Hematopoietic multipotent progenitor cell treated with erythropoietin and hydrocortisone succinate and interleukin-3 and kit ligand, for 8 days (in vitro differentiated cells): ENCODE data around the gene ATP10A.
"Not testable (repeated sequence)": the region's sequence is repeated elsewhere in the genome, so short reads cannot be mapped to it uniquely, and the experiment has no call there.

Experiments used
- DNase-seq: peaks from one replicate; pipeline ENCODE4 v3.0.0-alpha.2; 2015

Gene ATP10A

DNA sequence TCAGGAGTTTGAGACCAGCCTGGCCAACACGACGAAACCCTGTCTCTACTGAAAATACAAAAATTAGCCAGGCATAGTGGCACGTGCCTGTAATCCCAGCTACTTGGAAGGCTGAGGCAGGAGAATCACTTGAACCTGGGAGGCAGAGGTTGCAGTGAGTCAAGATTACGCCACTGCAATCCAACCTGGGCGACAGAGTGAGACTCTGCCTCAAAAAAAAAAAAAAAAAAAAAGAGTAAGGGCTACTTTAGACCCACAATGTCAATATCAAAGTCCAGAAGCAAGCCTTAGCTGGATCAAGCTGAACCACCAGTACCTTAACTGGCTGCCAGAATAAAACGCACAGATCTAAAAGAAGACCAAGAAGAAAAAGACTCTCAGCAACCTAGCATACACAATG is 17.8 kb upstream of the ATP10A start:
- DNase-seq, result not testable (repeated sequence)

DNA sequence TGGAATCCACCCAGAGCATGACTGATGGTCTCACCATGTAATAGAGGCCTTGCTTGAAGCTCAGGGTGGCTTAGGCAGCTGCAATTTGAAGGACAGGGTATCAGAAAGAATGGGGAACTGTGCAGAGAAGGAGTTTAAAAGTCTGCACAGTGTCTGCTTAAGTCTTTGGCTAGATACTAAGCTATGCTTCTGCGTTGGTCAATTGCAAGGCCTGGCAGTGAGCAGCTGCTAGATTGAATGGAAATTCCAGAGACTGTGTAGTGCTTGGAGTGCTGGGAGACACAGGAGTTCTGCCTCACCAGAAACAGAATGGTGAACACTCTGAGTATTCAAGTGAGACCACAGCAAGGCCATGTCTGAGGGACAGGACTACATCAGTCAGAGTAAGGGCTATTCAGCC is 17.3 kb upstream of the ATP10A start:
- no peak for DNase-seq

DNA sequence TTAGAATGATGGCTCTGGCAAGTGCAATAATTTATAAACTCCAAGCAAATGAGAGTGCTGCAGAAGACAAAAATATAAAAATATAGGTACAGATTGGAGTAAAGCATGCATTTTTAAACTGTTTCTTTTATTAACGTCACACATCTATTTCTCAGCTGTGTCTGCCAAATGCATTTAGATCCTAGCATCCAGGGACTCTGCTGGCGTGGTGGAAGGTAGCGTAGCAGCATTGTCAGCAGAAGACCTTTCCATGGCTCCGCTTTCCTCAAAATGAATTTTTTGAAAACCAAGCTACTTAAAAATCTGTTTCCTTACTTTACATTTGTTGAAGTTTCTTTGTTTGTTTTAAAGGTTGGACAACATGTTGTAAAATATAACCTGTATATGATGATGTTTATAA is 16.3 kb upstream of the ATP10A start:
- DNase-seq, result no peak

DNA sequence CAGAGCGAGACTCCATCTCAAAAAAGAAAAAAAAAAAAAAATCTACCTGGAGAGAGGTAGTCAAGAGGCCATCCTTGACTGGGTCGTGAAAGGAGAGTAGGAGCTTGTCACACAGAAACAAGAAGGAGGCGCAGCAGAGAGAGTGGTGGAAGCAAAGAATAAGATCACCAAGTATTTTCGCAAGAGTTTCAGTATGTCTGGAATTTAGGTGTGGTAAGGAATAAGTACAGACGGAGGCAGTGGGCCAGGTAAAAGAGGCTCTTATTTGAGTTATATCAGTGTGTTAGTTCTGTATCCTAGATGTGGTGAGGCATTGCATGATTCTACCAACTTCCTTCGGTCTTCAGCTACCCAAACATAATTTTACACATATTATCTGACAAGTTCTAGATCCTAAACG is 14.6 kb upstream of the ATP10A start:
- no peak for DNase-seq

DNA sequence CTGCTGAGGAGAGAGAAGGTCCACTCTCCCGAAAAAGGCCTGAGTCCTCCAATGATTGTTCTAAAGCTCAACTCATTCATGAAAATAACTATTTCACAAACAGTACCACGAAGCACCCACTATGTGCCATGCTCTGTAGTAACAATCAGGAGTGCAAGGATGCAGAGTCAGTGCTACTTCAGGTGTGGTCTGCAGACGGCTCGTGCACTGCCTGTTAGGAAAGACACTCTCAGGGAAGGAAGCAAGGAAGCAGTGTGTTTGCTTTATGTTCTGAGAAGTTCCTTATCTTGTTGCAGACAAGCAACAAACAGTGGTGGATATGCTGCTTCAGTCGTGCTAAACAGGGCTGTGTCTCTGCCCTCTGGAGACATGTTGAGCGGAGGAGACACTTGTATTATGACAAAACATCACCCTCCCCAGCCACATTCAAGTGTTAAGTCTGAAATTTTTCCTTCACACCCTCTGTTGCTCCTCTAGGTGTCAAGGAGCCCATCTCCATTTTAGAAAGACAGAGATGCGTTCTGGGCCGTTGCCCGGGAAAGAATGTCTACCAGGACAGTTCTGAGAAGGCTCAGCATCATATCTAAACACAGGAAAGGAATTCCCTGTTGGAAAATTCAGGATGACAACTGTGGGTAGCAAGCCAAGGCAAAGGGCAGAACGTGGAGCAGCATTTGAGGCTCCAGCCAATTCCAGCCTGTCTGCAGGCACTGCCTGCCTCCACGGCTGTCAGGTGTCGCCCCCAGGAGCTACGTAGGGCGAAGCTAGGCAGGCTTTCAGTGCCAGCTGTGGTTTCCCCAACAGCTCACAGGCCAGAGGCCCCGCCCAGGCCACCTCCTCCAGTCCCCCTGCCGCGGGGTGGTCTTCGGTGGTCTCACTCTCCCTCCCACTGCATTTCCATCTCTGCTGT is 13.4 kb upstream of the ATP10A start:
- DNase-seq, result no peak

DNA sequence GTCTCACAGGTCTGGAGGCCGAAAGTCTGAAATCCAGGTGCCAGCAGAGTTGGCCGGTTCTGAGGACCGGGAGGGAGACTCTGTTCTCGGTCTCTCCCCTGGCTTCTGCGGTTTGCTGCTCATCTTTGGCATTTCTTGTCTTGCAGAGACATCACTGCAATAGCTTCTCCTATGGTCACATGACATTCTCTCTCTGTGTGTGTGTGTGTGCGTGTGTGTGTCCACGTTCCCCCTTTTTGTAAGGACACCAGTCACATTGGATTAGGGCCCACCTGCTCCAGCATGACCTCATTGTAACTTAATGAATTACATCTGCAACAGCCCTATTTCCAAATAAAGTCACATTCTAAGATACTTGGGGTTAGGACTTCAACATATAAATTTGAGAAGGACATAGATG is 12.4 kb upstream of the ATP10A start:
- no peak for DNase-seq

DNA sequence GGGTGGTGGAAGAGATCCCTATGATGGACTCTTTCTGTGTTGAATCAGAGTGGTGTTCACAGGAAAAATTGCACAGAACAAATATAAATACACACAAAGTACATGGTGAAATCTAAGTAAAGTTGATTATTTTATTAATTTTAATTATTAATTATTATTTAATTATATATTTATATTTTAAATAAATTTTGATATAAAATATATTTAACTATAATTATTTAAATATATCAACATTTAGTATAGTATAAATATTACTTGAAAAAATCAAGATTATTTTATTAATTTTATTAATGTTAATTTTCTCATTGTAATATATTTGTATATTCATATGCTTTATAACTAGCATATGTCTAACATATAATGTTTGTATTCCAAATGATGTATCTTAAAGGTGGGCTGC is 11.3 kb upstream of the ATP10A start:
- DNase-seq, result no peak

DNA sequence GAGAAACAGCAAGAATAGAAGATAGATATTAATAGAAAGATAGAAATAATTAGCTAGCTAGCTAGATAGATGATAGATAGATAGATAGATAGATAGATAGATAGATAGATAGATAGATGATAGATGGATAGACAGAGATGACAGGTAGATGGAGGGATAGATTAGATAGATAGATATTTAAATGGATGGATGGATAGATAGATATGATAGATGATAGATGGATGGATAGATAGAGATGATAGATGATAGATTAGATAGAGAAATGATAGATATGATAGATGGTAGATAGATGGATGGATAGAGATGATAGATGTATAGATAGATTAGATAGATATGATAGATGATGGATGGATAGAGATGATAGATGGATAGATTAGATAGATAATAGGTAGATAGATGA is 8.3 kb upstream of the ATP10A start:
- DNase-seq, result no peak

DNA sequence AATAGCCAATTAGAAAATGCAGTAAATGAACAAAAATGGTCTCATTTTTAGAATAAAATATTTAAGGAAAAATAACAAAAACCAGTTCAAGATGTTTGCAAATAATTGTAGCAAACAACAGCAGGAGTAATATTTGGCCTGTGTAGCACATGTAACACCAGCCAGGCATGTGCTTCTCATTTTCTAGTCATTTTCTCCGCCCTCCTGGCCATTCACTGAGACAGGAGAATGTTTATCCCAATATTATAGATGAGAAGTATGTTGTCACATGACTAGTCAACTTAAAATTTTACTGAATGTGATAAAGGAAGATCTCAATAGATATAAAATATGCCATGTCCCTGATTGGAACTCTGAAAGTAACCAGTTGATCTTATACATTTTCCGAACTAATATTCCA is 7.8 kb upstream of the ATP10A start:
- DNase-seq, result no peak

DNA sequence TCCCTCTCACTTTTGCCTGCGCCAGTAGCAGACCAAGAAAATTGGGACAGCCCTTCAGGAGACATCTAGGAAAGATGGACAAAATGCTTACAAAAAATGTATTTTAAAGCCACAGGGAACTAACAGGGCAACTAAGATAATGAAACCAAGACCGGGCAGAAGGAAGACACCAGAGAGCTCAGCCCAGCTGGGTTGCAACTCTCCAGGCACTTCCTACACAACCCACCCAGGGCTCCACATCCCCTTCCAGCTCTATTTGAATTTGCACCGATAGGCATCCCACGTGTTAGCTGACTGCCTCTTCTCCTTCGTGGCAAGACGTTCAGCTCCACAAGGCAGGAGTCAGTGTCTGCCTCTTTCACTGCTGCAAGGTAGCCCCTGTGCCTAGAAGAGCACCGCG is 6.6 kb upstream of the ATP10A start:
- no peak for DNase-seq

DNA sequence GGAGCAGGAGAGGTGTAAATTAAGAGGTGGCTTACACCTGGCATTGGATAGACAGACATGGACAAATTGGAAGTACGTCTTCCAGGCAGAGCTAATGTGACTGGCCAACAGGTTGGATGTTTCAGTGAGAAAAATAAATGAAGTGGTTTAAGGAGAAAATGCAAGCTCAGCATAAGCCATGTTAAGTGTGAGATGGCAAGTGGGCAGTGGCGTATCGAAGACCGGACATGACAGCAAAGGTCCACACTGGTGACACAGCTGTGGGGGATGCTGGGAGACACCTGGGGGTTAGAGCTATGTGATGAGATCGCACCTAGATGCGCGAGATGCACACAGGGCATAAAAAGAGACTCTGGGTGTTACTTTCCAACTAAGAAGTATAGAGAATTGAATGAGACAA is 3.7 kb upstream of the ATP10A start:
- DNase-seq, result no peak

DNA sequence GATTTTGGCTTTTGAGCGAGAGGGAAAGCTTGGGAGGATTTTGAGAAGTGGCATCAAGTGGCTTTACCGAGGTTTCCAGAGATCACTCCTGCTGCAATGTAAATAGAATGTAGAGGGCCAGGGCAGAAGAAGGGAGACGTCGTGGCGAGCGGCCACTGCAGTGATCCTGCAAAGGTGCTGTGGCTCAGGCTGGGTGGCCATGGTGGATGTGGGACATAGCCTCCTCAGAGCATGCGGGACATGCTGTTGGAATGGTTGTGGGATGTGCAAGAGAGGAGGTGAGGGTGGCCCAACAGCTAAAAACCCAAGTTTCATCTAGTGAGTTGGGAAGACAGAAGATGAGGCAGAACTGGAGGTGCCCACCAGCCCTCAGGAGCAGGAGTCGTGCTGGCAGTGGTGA is 3.1 kb upstream of the ATP10A start:
- no peak for DNase-seq

DNA sequence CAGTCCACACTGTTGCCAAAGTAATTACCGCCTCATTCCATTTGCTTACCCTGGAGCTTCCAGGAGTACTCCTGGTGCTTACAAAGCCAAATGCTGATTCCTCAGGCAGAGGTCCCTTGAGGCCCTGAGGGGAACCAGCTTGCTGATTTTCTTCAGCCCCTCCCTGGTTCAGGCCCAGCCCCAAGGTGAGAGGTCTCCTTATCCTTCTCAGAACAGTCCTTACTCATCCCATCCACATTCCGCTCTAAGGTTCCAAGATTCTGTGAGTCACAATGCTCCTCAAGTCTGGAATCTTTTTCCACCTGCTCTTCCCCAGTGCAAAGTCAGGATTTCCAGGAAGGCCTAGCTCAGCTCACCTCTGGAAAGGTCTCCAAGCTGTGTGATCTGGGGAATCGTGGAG is 1.8 kb upstream of the ATP10A start:
- DNase-seq, result no peak

DNA sequence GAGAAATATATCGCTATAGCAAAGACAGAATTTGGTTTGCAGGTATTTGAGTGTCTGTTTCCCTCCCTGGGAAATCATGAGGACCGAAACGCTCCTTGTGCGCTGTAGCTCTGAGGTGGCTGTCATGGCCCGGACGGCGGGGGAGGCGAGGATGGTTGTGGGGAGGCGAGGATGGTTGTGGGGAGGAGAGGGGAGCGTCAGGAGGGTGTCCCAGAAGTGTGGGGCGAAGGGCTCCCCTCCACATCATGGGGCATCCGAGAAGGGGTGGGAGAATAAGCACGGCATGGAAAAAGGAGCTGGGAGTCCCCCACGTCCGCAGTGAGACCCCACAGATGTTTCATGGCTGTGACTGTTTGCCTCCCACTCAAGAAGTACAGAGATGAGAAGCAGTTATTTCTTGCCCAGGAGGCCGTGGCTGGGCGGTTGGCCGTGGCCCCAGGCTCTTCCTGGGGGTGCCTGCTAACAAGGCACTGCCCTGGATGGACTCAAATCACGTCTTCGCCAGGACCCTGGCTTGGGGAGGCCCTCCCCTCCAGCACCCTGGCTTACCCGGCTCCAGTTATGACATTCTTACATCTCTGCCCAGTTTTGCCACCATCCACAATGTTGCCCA is 947 bp upstream of the ATP10A start:
- no peak for DNase-seq

DNA sequence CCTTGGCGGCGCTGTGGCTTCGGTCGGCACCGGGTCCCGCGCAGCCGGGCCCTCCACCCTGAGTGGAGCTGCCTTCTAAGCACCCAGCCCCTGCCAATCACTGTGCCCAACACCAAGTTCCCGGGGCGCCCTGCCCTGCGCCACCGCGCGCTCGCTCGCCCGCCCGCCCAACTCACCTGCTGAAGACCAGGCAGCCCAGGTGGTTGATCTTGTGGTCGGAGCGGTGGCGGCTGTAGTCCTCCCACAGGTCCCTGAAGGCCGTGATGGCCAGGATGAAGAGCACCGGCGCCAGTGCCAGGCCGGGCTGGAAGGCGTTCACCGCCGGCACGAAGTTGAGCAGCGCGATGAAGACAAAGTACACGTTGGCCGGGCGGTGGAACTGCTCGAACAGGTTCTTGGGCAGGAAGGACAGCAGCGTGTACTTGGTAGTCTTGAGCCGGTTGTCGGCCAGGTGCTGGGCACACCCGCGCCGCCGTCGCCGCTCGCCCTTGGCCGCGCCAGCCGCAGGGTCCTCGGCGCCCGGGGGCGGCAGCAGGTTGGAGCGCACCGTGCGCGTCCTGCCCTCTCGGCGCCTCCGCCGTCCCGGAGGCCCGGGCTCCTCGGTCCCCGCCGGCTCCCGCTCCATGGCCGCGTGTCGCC is 536 bp downstream of the ATP10A start:
- DNase-seq, result no peak

DNA sequence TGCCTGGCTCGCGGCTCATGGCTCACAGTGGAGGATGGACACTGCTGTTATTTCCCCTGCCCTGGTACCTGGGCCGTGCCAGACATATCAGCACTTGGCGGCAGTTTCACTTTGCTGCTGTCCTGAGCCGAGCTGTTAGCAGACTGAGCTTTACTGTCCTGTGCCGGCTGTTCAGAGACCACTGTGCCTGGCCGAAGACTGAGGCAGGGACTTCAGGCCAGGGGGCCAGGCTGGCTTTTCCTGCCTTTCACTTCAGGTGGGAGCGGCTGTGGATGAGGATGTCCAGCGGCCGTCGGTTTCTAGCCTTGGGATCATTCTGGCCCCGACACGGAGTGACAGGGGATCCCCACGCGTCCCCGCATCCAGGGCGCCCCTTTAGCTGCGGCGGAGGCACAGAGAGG is 1.1 kb downstream of the ATP10A start:
- no peak for DNase-seq

DNA sequence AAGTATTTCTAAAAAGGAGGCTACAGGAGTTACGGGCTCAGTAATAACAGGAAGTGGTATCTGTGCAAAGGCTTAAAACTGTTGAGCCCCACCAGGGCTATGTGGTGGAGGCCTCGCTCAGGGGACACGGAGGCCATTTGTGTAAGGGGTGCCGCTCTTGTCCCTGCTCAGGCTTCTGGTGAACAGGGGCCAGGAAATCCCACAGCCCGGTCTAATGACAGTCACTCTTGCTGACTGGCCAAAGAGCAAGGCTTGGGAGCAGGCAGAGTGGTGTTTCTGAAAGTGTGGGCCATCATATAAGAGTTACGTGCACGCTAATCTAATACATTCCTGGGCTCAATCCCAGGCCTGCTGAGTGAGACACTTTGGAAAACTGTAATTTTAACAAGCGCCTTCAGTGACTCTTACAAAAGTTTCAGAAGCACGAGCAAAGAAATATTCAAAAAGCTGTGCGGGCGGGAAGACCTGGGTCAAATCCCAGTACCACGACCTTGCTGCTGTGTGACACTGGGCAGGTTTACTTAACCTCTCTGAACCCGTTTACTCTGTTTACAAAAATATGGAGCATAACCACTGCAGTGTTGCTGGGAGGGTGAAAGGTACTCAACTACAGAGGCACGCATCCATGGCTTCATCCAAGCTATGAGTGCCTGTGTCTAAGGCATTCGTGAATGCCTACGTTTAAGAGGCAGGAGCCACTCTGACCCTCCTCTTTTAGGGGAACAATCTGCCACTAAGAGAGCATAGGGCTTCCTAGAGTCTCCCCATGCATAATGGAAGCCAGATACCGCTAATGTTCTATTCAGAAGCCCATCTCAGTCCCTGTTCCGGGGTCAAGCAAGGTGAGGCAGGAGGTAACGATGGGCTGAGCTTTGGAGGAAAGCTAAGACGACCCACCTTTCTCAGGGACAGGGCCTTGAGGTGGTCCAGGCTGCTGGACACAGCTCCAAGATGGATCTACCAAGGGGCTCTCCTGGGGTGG is 2.0 kb downstream of the ATP10A start:
- DNase-seq, result no peak

DNA sequence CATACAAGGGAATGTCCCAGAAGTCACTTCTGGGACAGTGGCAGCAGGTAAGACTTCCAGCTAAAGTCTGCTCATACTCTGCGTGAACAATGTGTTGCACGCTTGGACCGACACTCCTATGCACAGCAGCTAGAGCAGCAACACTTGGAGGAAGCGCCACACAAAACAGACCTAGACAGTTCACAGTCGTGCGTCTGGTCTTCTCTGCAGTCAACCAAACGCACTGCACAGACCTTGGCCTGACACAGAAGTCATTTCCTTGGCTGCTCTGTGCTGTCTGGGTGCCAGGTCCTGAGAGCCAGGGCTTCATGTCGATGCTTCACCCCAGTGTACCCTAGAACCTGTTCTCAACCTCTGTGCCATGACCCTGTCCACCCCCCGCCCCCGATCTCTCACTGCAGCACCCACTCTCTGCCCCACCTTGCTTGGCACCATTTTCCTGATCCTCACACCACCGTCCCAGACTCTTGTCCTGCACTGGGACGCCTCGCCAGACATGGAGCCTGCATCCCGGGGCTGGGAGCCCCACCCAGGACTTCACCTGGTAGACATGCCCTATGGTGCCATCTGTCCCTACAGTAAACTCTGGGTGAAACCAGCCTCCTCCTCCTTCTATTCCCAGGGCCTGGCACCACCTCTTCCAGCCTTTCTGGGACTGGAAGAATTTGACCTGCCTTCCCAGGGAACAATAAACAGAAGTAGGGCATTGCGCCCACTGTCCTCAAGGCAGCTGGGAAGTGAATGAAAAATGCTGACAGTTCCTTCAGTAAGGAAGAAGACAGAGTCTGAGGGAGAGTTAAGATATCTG is 3.1 kb downstream of the ATP10A start:
- no peak for DNase-seq

DNA sequence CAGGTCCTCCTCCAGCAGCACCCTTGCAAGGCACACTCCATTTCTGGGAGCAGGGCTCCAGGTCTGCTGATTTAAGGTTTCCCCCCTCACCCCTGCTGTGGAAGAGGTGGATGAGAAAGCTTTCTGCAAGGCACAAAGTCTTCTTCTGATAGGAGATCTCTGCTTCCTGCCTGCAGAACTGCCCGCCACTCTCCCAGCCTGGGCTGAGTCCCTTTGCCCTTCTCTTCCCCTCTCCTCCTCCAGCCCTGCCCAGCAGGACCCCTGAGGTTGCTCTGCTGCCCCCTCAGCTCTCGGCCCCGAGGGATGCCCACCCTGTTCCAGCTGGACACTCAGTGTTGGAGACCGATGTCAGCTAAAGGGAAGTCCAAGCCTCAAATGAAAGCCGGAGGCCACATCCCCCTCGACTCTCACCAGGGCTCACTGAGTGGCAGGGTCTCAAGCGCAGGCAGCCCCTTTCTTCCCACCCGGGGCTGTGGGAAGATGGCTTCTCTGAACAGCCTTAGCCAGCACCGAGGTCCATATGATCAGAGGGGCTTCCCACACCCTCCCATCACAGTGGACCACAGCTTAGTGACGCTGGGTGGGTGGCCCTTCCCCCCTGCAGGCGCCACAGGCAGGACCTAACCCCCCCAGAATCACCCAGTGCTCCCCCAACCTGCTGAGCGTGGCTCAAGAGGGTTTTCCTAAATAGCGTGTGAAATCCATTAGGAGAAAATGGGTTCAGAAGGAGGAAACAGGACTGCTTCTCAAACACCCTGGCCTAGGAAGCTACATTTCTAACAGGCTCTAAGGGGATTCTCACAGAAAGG is 4.0 kb downstream of the ATP10A start:
- no peak for DNase-seq

DNA sequence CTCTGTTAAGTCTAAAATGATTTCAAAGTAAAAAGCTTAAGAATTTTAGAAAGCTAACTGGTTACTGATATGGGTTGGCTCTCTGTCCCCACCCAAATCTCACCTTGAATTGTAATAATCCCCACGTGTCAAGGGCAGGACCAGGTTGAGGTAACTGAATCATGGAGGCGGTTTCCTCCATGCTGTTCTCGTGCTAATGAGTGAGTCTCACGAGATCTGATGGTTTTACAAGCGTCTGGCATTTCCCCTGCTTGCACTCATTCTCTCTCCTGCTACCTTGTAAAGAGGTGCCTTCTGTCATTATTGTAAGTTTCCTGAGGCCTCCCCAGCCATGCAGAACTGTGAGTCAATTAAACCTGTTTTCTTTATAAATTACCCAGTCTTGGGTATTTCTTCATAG is 7.1 kb downstream of the ATP10A start:
- not testable (repeated sequence) for DNase-seq
